Body of pancreas (tissue), 4 donors: Measurements from ENCODE around the gene USP6NL. TPM values are rescaled to one million over a fixed set of nuclear protein-coding genes. Genes with fewer than 3 reads are reported as not detected.

Experiments
- ATAC-seq: fragments of 150-250 bp; one replicate; pipeline ENCODE4 v1.9.1; 2016
- DNase-seq, 4 donors: peaks; one replicate each; pipeline ENCODE4 v3.0.0-alpha.2; 2019
- H3K27ac ChIP-seq, 4 donors: fragments of 200-600 bp; sonication (generic); 1 replicate in 3 of 4; 2 replicates in 1 of 4; pipeline versions ENCODE4 v1.5.1 to v1.6.1; 2016 to 2019; ENCODE audit warnings: mild to moderate bottlenecking in 1 of 4, mixed read lengths in 1 of 4, moderate library complexity in 1 of 4
- H3K27me3 ChIP-seq, 2 donors: fragments of 200-600 bp; sonication (generic); one replicate each; pipeline ENCODE4 v1.6.0; 2016; ENCODE audit warnings: mild to moderate bottlenecking in 1 of 2
- H3K36me3 ChIP-seq, 2 donors: fragments of 200-600 bp; sonication (generic); replicated peaks in 1 of 2; 2 replicates each; pipeline ENCODE4 v1.5.1; 2016; ENCODE audit warnings: low read depth in 2 of 2; ENCODE audit not compliant: insufficient read depth in 1 of 2
- H3K4me1 ChIP-seq: fragments of 200-600 bp; sonication (generic); one replicate; pipeline ENCODE4 v1.6.0; 2016
- H3K4me3 ChIP-seq, 2 donors: fragments of 200-600 bp; sonication (generic); 1 replicate in 1 of 2; 2 replicates in 1 of 2; pipeline ENCODE4 v1.5.1; 2016 to 2019
- H3K9me3 ChIP-seq, 3 donors: fragments of 200-600 bp; sonication (generic); 1 replicate in 2 of 3; 2 replicates in 1 of 3; pipeline ENCODE4 v1.5.1; 2016
- CTCF ChIP-seq, 7 experiments: fragments of 450-650 bp in 4 of 7; fragments of 200-600 bp in 3 of 7; sonication (generic) in 3 of 7; IDR thresholded peaks; one replicate each; pipeline ENCODE4 v1.5.1; 2016 to 2019; ENCODE audit warnings: antibody characterized with exemption in 7 of 7
- POLR2A ChIP-seq, 3 donors: fragments of 450-650 bp; IDR thresholded peaks; one replicate each; pipeline ENCODE4 v1.6.1; 2016; ENCODE audit warnings: antibody characterized with exemption in 3 of 3, mild to moderate bottlenecking in 2 of 3
- WGBS, 2 donors: methylation state at CpG; one replicate each; pipeline ENCODE4 v1.1.5; 2017; 5-methylcytosine and 5-hydroxymethylcytosine counted together
- intact Hi-C: fragments of 100-400 bp; cut with DNase I; formaldehyde crosslinking; loops from one replicate; pipeline ENCODE4 v1.15.1; 2023
- total RNA-seq, 2 donors: library from RNA; depleted of rRNA; stranded (reverse); fragments of >200 nt; gene quantifications; one replicate each; pipeline ENCODE4 v1.1.0, GENCODE V29; 2016

USP6NL gene
- total RNA-seq, 2 donors from 2014 or later: 13.7 to 16.8 TPM

GRCh38 chr10:11444531-11445228 is 166.8 kb downstream of the USP6NL start:
- no peaks in the 10 kb centered on the region for H3K36me3 ChIP-seq
- ATAC-seq: no peak
- no peaks in the 10 kb centered on the region for H3K9me3 ChIP-seq
- intact Hi-C loops: no loop called here
- no peaks in the 10 kb centered on the region for H3K27me3 ChIP-seq
- TF ChIP-seq POLR2A (IDR thresholded peaks at IDR 0.05) (no peak), CTCF (IDR thresholded peaks at IDR 0.05) (no peak)
- no peak for DNase-seq
- no peaks in the 10 kb centered on the region for H3K4me1 ChIP-seq
- H3K27ac ChIP-seq: no peak overlapping the region
- 54 to 58% methylated on average over 23 to 24 of the region's 27 CpGs for WGBS, 2 donors
- no peak overlapping the region for H3K4me3 ChIP-seq

GRCh38 chr10:11444155-11444530 is 167.3 kb downstream of the USP6NL start:
- H3K27ac ChIP-seq: no peak overlapping the region
- no peak for ATAC-seq
- 69 to 71% methylated on average over 8 to 11 of the region's 11 CpGs for WGBS, 2 donors
- TF ChIP-seq CTCF (IDR thresholded peaks at IDR 0.05) (no peak), POLR2A (IDR thresholded peaks at IDR 0.05) (no peak)
- H3K4me1 ChIP-seq: no peaks in the 10 kb centered on the region
- H3K36me3 ChIP-seq: no peaks in the 10 kb centered on the region
- no peaks in the 10 kb centered on the region for H3K9me3 ChIP-seq
- intact Hi-C loops: no loop called here
- no peaks in the 10 kb centered on the region for H3K27me3 ChIP-seq
- no peak for DNase-seq
- no peak overlapping the region for H3K4me3 ChIP-seq

GRCh38 chr10:11443468-11444154 is 167.8 kb downstream of the USP6NL start:
- 89 to 91% methylated on average over 19 to 22 of the region's 23 CpGs for WGBS, 2 donors
- intact Hi-C loops: no loop called here

GRCh38 chr10:11442001-11442773 is 169.3 kb downstream of the USP6NL start:
- no peaks in the 10 kb centered on the region for H3K9me3 ChIP-seq
- H3K27me3 ChIP-seq: no peaks in the 10 kb centered on the region
- no peak overlapping the region for H3K4me3 ChIP-seq
- no peaks in the 10 kb centered on the region for H3K36me3 ChIP-seq
- DNase-seq (no peak), ATAC-seq (no peak)
- no peak overlapping the region for H3K27ac ChIP-seq
- intact Hi-C loops: no loop called here
- H3K4me1 ChIP-seq: no peaks in the 10 kb centered on the region
- WGBS, 2 donors: 80 to 86% methylated on average over 16 of the region's 16 CpGs
- no peak for TF ChIP-seq CTCF (IDR thresholded peaks at IDR 0.05)
- no peak for TF ChIP-seq POLR2A (IDR thresholded peaks at IDR 0.05)

More at GRCh38 chr10:11443468-11444154, 167.8 kb downstream of the USP6NL start:
- no peaks in the 10 kb centered on the region for H3K4me1 ChIP-seq
- DNase-seq (no peak), ATAC-seq (no peak)
- TF ChIP-seq POLR2A (IDR thresholded peaks at IDR 0.05) (no peak), CTCF (IDR thresholded peaks at IDR 0.05) (no peak)
- H3K4me3 ChIP-seq: no peak overlapping the region
- H3K27ac ChIP-seq: no peak overlapping the region
- H3K36me3 ChIP-seq: no peaks in the 10 kb centered on the region
- H3K9me3 ChIP-seq: no peaks in the 10 kb centered on the region
- no peaks in the 10 kb centered on the region for H3K27me3 ChIP-seq
